H9 (cell line): ENCODE results near the gene RPUSD3. TPM values are rescaled to one million over a fixed set of nuclear protein-coding genes. Genes with fewer than 3 reads are reported as not detected.

ENCODE experiments used
- DNase-seq: peaks from one replicate; pipeline ENCODE4 v3.0.0-alpha.2; 2017
- H2AFZ ChIP-seq: one replicate; pipeline ENCODE4 v1.6.1; 2013; ENCODE audit warnings: mild to moderate bottlenecking, low read length, control low read depth, moderate library complexity
- H2AK5ac ChIP-seq: 2 replicates; pipeline ENCODE4 v1.6.1; 2013; ENCODE audit warnings: low read length, control low read depth, mixed read lengths; ENCODE audit not compliant: insufficient read length
- H2BK120ac ChIP-seq: one replicate; pipeline ENCODE4 v1.6.1; 2013; ENCODE audit warnings: low read depth, mild to moderate bottlenecking, low read length, control low read depth, inconsistent platforms; ENCODE audit not compliant: poor library complexity, severe bottlenecking
- H2BK12ac ChIP-seq: 2 replicates; pipeline ENCODE4 v1.6.1; 2013; ENCODE audit warnings: low read length, control low read depth, mixed read lengths, low read depth; ENCODE audit not compliant: insufficient read length
- H2BK15ac ChIP-seq: 2 replicates; pipeline ENCODE4 v1.6.1; 2013; ENCODE audit warnings: low read depth, low read length, control low read depth
- H2BK20ac ChIP-seq: one replicate; pipeline ENCODE4 v1.6.1; 2013; ENCODE audit warnings: low read depth, mild to moderate bottlenecking, low read length, control low read depth, inconsistent platforms; ENCODE audit not compliant: poor library complexity, severe bottlenecking
- H2BK5ac ChIP-seq: 2 replicates; pipeline ENCODE4 v1.6.1; 2013; ENCODE audit warnings: low read length, control low read depth, mixed read lengths; ENCODE audit not compliant: insufficient read length
- H3K14ac ChIP-seq: 2 replicates; pipeline ENCODE4 v1.6.1; 2013; ENCODE audit warnings: low read length, control low read depth; ENCODE audit not compliant: insufficient read depth
- H3K18ac ChIP-seq: 2 replicates; pipeline ENCODE4 v1.6.1; 2013; ENCODE audit warnings: low read depth, mild to moderate bottlenecking, mixed read lengths, low read length, control low read depth; ENCODE audit not compliant: insufficient read length
- H3K23ac ChIP-seq: 2 replicates; pipeline ENCODE4 v1.6.1; 2013; ENCODE audit warnings: low read length, control low read depth, mixed read lengths, low read depth; ENCODE audit not compliant: insufficient read length
- H3K23me2 ChIP-seq: 2 replicates; pipeline ENCODE4 v1.6.1; 2013; ENCODE audit warnings: low read depth, mild to moderate bottlenecking, mixed read lengths, low read length, control low read depth; ENCODE audit not compliant: insufficient read length, poor library complexity, severe bottlenecking
- H3K27ac ChIP-seq: 2 replicates; pipeline ENCODE4 v1.5.1; 2013; ENCODE audit warnings: low read length, control low read depth, mixed read lengths, low read depth; ENCODE audit not compliant: insufficient read length
- H3K27me3 ChIP-seq: 2 replicates; pipeline ENCODE4 v1.6.1; 2013; ENCODE audit warnings: low read length, control low read depth, inconsistent platforms; ENCODE audit not compliant: insufficient read depth
- H3K4ac ChIP-seq: 2 replicates; pipeline ENCODE4 v1.6.1; 2013; ENCODE audit warnings: low read depth, mild to moderate bottlenecking, control low read depth, inconsistent platforms, low read length, moderate library complexity
- H3K4me1 ChIP-seq: 2 replicates; pipeline ENCODE4 v1.6.1; 2013; ENCODE audit warnings: low read length, control low read depth, inconsistent platforms; ENCODE audit not compliant: insufficient read depth
- H3K4me2 ChIP-seq: 2 replicates; pipeline ENCODE4 v1.6.1; 2013; ENCODE audit warnings: low read length, control low read depth, mixed read lengths; ENCODE audit not compliant: insufficient read length, insufficient read depth
- H3K56ac ChIP-seq: 2 replicates; pipeline ENCODE4 v1.6.1; 2013; ENCODE audit warnings: low read depth, mild to moderate bottlenecking, mixed read lengths, low read length, control low read depth; ENCODE audit not compliant: insufficient read length
- H3K79me1 ChIP-seq: 2 replicates; pipeline ENCODE4 v1.6.1; 2013; ENCODE audit warnings: low read depth, mild to moderate bottlenecking, moderate library complexity, low read length, control low read depth, inconsistent platforms; ENCODE audit not compliant: insufficient read depth, poor library complexity, severe bottlenecking
- H3K79me2 ChIP-seq: 2 replicates; pipeline ENCODE4 v1.6.1; 2013; ENCODE audit warnings: low read length, control low read depth, inconsistent platforms; ENCODE audit not compliant: insufficient read depth
- H3K9ac ChIP-seq: 2 replicates; pipeline ENCODE4 v1.6.1; 2013; ENCODE audit warnings: low read length, control low read depth, mixed read lengths; ENCODE audit not compliant: insufficient read length; ENCODE audit errors: extremely low read depth
- H3K9me3 ChIP-seq: one replicate; pipeline ENCODE4 v1.6.1; 2013; ENCODE audit warnings: low read depth, low read length, inconsistent platforms; ENCODE audit not compliant: control insufficient read depth
- H3T11ph ChIP-seq: one replicate; pipeline ENCODE4 v1.6.1; 2013; ENCODE audit warnings: mild to moderate bottlenecking, low read length, control low read depth, inconsistent platforms
- H4K20me1 ChIP-seq: one replicate; pipeline ENCODE4 v1.6.1; 2013; ENCODE audit not compliant: control insufficient read depth, insufficient read length, insufficient read depth
- H4K5ac ChIP-seq: 2 replicates; pipeline ENCODE4 v1.6.1; 2013; ENCODE audit warnings: low read depth, mild to moderate bottlenecking, mixed read lengths, low read length, control low read depth; ENCODE audit not compliant: insufficient read length
- H4K8ac ChIP-seq: replicated peaks from 2 replicates; pipeline ENCODE4 v1.6.1; 2013; ENCODE audit warnings: low read length, control low read depth, mixed read lengths, low read depth; ENCODE audit not compliant: insufficient read length
- H4K91ac ChIP-seq: 2 replicates; pipeline ENCODE4 v1.6.1; 2013; ENCODE audit warnings: low read depth, mild to moderate bottlenecking, moderate library complexity, mixed read lengths, low read length, control low read depth; ENCODE audit not compliant: insufficient read length
- H3K27ac Mint-ChIP-seq, 3 experiments: 2 replicates in 2 of 3; 3 replicates in 1 of 3; pipeline ENCODE4 v1.8.0; 2020 to 2021; ENCODE audit warnings: mixed read lengths in 3 of 3, mild to moderate bottlenecking in 1 of 3, moderate library complexity in 1 of 3
- H3K27me3 Mint-ChIP-seq: 2 replicates; pipeline ENCODE4 v1.8.0; 2021; ENCODE audit warnings: low read depth, mild to moderate bottlenecking, moderate library complexity, mixed read lengths
- H3K36me3 Mint-ChIP-seq, 3 experiments: 2 replicates in 2 of 3; 3 replicates in 1 of 3; pipeline ENCODE4 v1.8.0; 2020 to 2021; ENCODE audit warnings: low read depth in 3 of 3, mixed read lengths in 3 of 3; ENCODE audit not compliant: insufficient read depth in 1 of 3
- H3K4me1 Mint-ChIP-seq, 2 experiments: 2 replicates each; pipeline ENCODE4 v1.8.0; 2020; ENCODE audit warnings: mixed read lengths in 2 of 2
- H3K4me3 Mint-ChIP-seq, 2 experiments: 2 replicates in 1 of 2; 3 replicates in 1 of 2; pipeline ENCODE4 v1.8.0; 2020 to 2021; ENCODE audit warnings: mild to moderate bottlenecking in 2 of 2, mixed read lengths in 2 of 2, moderate library complexity in 1 of 2
- H3K9me3 Mint-ChIP-seq, 2 experiments: 2 replicates in 1 of 2; 3 replicates in 1 of 2; pipeline ENCODE4 v1.8.0; 2020; ENCODE audit warnings: mild to moderate bottlenecking in 2 of 2, mixed read lengths in 2 of 2, moderate library complexity in 1 of 2
- WGBS: extraction: QIAGEN DNeasy Blood & Tissue Kit; methylation state at CpG from one replicate; pipeline ENCODE4 v1.1.7; 2013; ENCODE audit warnings: missing lambda C conversion rate, low lambda C conversion rate, mixed read lengths; ENCODE audit not compliant: insufficient read length; ENCODE audit errors: extremely low coverage; 5-methylcytosine and 5-hydroxymethylcytosine counted together
- total RNA-seq: library from RNA; stranded (reverse); gene quantifications from 2 replicates; pipeline ENCODE4 v1.2.1, GENCODE V29; 2021
- TF ChIP-seq, protein P1 (sequence below): fragments of 200-600 bp; sonication (generic); conservative IDR thresholded peaks from 3 replicates; pipeline ENCODE4 v1.8.0; 2021; ENCODE audit warnings: antibody characterized with exemption, mild to moderate bottlenecking

Gene RPUSD3
- total RNA-seq, 1 experiment from 2014 or later: 59.5 TPM

DNA sequence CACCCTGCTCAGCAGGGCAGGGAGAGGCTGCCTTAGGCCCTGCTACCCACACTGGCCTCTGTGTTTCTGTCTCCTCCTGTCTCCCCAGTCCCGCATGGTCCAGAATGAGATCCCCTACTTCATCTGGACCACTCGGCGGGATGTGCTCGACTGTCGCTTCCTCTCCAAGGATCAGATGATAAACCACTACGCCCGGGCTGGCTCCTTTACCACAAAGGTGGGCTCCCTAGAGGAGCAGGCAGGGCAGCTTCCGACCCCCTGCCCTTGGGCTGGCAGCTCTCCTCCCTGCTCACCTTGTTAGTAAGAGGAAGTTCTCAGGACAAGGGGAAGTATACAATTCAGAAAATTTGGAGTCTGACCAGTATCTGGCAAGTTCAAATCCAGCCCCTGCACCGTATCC, 27.8 kb downstream of the RPUSD3 start:
- Histone ChIP-seq H3K79me2 (no peaks in the 10 kb centered on the region), H3K9ac (no peak overlapping the region), H3K4me2 (no peak overlapping the region), H2BK20ac (no peak overlapping the region), H2BK120ac (no peak overlapping the region), H4K8ac (no peak overlapping the region), H3T11ph (no peak overlapping the region), H3K23me2 (no peaks in the 10 kb centered on the region), H3K4ac (no peak overlapping the region), H3K4me1 (no peaks in the 10 kb centered on the region), H3K79me1 (no peaks in the 10 kb centered on the region), H2AK5ac (no peak overlapping the region), H2BK12ac (no peak overlapping the region), H3K14ac (no peak overlapping the region; the same call in 1 of the 2 replicates), H4K91ac (no peak overlapping the region), H4K5ac (no peak overlapping the region), H2AFZ (no peak overlapping the region), H2BK5ac (no peak overlapping the region), H3K18ac (no peak overlapping the region), H3K23ac (no peak overlapping the region), H2BK15ac (no peak overlapping the region), H3K27me3 (no peaks in the 10 kb centered on the region), H3K27ac (no peak overlapping the region), H3K9me3 (no peaks in the 10 kb centered on the region), H3K56ac (no peak overlapping the region), H4K20me1 (no peaks in the 10 kb centered on the region)
- H3K4me1 Mint-ChIP-seq: peaks cover 3 to 7% of the 10 kb centered on the region in 2 experiments
- H3K9me3 Mint-ChIP-seq: no peaks in the 10 kb centered on the region
- H3K4me3 Mint-ChIP-seq: no peak overlapping the region
- peaks cover 0 to 3% (median 0%) of the 10 kb centered on the region in 3 experiments; a peak in 1 of 7 replicates for H3K36me3 Mint-ChIP-seq
- no CpG with 5 or more reads among the region's 9 CpGs for WGBS
- TF ChIP-seq, protein P1, sequence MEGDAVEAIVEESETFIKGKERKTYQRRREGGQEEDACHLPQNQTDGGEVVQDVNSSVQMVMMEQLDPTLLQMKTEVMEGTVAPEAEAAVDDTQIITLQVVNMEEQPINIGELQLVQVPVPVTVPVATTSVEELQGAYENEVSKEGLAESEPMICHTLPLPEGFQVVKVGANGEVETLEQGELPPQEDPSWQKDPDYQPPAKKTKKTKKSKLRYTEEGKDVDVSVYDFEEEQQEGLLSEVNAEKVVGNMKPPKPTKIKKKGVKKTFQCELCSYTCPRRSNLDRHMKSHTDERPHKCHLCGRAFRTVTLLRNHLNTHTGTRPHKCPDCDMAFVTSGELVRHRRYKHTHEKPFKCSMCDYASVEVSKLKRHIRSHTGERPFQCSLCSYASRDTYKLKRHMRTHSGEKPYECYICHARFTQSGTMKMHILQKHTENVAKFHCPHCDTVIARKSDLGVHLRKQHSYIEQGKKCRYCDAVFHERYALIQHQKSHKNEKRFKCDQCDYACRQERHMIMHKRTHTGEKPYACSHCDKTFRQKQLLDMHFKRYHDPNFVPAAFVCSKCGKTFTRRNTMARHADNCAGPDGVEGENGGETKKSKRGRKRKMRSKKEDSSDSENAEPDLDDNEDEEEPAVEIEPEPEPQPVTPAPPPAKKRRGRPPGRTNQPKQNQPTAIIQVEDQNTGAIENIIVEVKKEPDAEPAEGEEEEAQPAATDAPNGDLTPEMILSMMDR: no peak
- DNase-seq: no peak
- no peak overlapping the region for H3K27ac Mint-ChIP-seq
- H3K27me3 Mint-ChIP-seq: peaks cover 14% of the 10 kb centered on the region
